B cell (primary cell): ENCODE data around the gene RAD51D. TPM values are rescaled to one million over a fixed set of nuclear protein-coding genes. Genes with fewer than 3 reads are reported as not detected.

ENCODE experiments used
- ATAC-seq: fragments of 200-7000 bp; cut with Tn5 transposase; one replicate; pipeline ENCODE4 v1.10.0; 2021; ENCODE audit warnings: low read depth, mild to moderate bottlenecking, moderate number of reproducible peaks, moderate library complexity
- CTCF ChIA-PET: fragments of 350-600 bp; sonication (Branson Sonifier 250); formaldehyde crosslinking; loops from one replicate; lab custom pipeline; 2021; ENCODE audit warnings: antibody characterized with exemption, inconsistent platforms; lab: Charles Lee
- POLR2A ChIA-PET: fragments of 350-600 bp; sonication (Branson Sonifier 250); formaldehyde crosslinking; loops from one replicate; lab custom pipeline; 2021; ENCODE audit warnings: antibody characterized with exemption; lab: Charles Lee
- DNase-seq: peaks from one replicate; pipeline ENCODE4 v3.0.0; 2013
- H2AFZ ChIP-seq: 2 replicates; pipeline ENCODE4 v1.6.1; 2012; ENCODE audit warnings: mild to moderate bottlenecking, low read depth, low read length; ENCODE audit not compliant: insufficient read depth, poor library complexity, severe bottlenecking
- H3K27ac ChIP-seq, 2 donors: 1 replicate in 1 of 2; 2 replicates in 1 of 2; pipeline ENCODE4 v1.5.1; 2012 to 2013; ENCODE audit warnings: low read length in 2 of 2, mild to moderate bottlenecking in 2 of 2, moderate library complexity in 1 of 2
- H3K27me3 ChIP-seq, 4 experiments: fragments of 200-600 bp in 1 of 4; sonication (generic) in 1 of 4; replicated peaks in 1 of 4; 1 replicate in 2 of 4; 2 replicates in 2 of 4; pipeline versions ENCODE4 v1.6.1 to v1.7.0; 2013 to 2016; ENCODE audit warnings: low read length in 3 of 4, mild to moderate bottlenecking in 2 of 4, mixed read lengths in 1 of 4, moderate library complexity in 1 of 4; ENCODE audit not compliant: insufficient read depth in 4 of 4, control insufficient read depth in 3 of 4; ENCODE audit errors: control extremely low read depth in 1 of 4
- H3K36me3 ChIP-seq, 2 experiments: replicated peaks in 1 of 2; 1 replicate in 1 of 2; 2 replicates in 1 of 2; pipeline versions ENCODE4 v1.6.1 to v1.7.1; 2013; ENCODE audit warnings: low read length in 1 of 2; ENCODE audit not compliant: insufficient read depth in 2 of 2, control insufficient read depth in 1 of 2; ENCODE audit errors: control extremely low read depth in 1 of 2, extremely low read depth in 1 of 2
- H3K4me1 ChIP-seq, 2 donors: fragments of 200-600 bp in 1 of 2; sonication (generic) in 1 of 2; 1 replicate in 1 of 2; 2 replicates in 1 of 2; pipeline versions ENCODE4 v1.5.1 to v1.6.1; 2013 to 2017; ENCODE audit warnings: low read length in 2 of 2; ENCODE audit not compliant: control insufficient read depth in 2 of 2, insufficient read depth in 2 of 2
- H3K4me2 ChIP-seq: replicated peaks from 2 replicates; pipeline ENCODE3; 2012; ENCODE audit warnings: mild to moderate bottlenecking, low read depth, low read length; ENCODE audit not compliant: poor library complexity, severe bottlenecking
- H3K4me3 ChIP-seq, 5 experiments: fragments of 200-600 bp in 1 of 5; sonication (generic) in 1 of 5; 1 replicate in 3 of 5; 2 replicates in 2 of 5; pipeline versions ENCODE4 v1.5.1 to v1.7.0; 2011 to 2016; ENCODE audit warnings: low read length in 4 of 5, mild to moderate bottlenecking in 4 of 5, low read depth in 2 of 5, control low read depth in 1 of 5, moderate library complexity in 1 of 5; ENCODE audit not compliant: insufficient read depth in 1 of 5; ENCODE audit errors: control extremely low read depth in 1 of 5, extremely low read depth in 1 of 5
- H3K79me2 ChIP-seq: fragments of 200-600 bp; sonication (generic); one replicate; pipeline ENCODE4 v1.6.0; 2016; ENCODE audit warnings: low read length; ENCODE audit not compliant: control insufficient read depth, insufficient read depth
- H3K9ac ChIP-seq: fragments of 200-600 bp; sonication (generic); 2 replicates; pipeline ENCODE4 v1.6.1; 2017; ENCODE audit warnings: mild to moderate bottlenecking, low read length, moderate library complexity
- H3K9me3 ChIP-seq, 3 donors: one replicate each; pipeline versions ENCODE4 v1.6.1 to v1.7.1; 2013; ENCODE audit warnings: low read length in 2 of 3; ENCODE audit not compliant: control insufficient read depth in 2 of 3, insufficient read depth in 1 of 3; ENCODE audit errors: control extremely low read depth in 1 of 3
- H4K20me1 ChIP-seq: 2 replicates; pipeline ENCODE4 v1.6.0; 2012; ENCODE audit warnings: mild to moderate bottlenecking, low read length; ENCODE audit not compliant: insufficient read depth, control insufficient read depth, poor library complexity, severe bottlenecking
- H3K27ac Mint-ChIP-seq: one replicate; pipeline ENCODE4 v1.8.0; 2021; ENCODE audit warnings: mixed read lengths
- H3K27me3 Mint-ChIP-seq: one replicate; pipeline ENCODE4 v1.8.0; 2021; ENCODE audit warnings: mixed read lengths
- H3K4me1 Mint-ChIP-seq: one replicate; pipeline ENCODE4 v1.8.0; 2021; ENCODE audit warnings: mixed read lengths
- H3K4me3 Mint-ChIP-seq: one replicate; pipeline ENCODE4 v1.8.0; 2021; ENCODE audit warnings: mixed read lengths
- H3K9me3 Mint-ChIP-seq: one replicate; pipeline ENCODE4 v1.8.0; 2022; ENCODE audit warnings: mixed read lengths; ENCODE audit not compliant: insufficient read depth
- CTCF ChIP-seq: fragments of 200-600 bp; IDR thresholded peaks from one replicate; pipeline ENCODE4 v1.8.0; 2022; ENCODE audit warnings: antibody characterized with exemption, mild to moderate bottlenecking
- EZH2 ChIP-seq: IDR thresholded peaks from 2 replicates; pipeline ENCODE4 v1.6.1; 2012; ENCODE audit warnings: borderline replicate concordance, low read depth, mild to moderate bottlenecking, moderate library complexity, low read length; ENCODE audit not compliant: insufficient read depth, poor library complexity, severe bottlenecking
- intact Hi-C: fragments of 100-400 bp; cut with micrococcal nuclease; formaldehyde crosslinking; loops from one replicate; pipeline ENCODE4 v1.10.0; 2022
- polyA plus RNA-seq: library from polyadenylated mRNA; depleted of rRNA; stranded (reverse); fragments of >200 nt; gene quantifications from 2 replicates; pipeline ENCODE4 v1.2.3, GENCODE V29; 2012
- total RNA-seq, 2 donors: library from RNA; stranded (reverse); fragments of 120-200 nt in 1 of 2; gene quantifications; 1 replicate in 1 of 2; 2 replicates in 1 of 2; pipeline versions ENCODE4 v1.2.3 to v1.2.4, GENCODE V29; 2013 to 2022

RAD51D gene
- total and polyA plus RNA-seq, 2 donors (not counting 1 experiment from before 2014, with no cell fraction given): 12.8 to 29.4 TPM

GRCh38 chr17:35052780-35053179, 66.9 kb downstream of the RAD51D start:
- Mint-ChIP-seq H3K4me3 (no peak overlapping the region), H3K27ac (peak overlapping the region; percentile 85), H3K4me1 (peaks cover 47% of the 10 kb centered on the region), H3K27me3 (no peaks in the 10 kb centered on the region), H3K9me3 (no peaks in the 10 kb centered on the region)
- Histone ChIP-seq H3K4me2 (no peak overlapping the region), H3K9me3 (no peaks in the 10 kb centered on the region), H3K9ac (no peak overlapping the region), H3K4me3 (no peak overlapping the region), H3K4me1 (peaks cover 23 to 31% of the 10 kb centered on the region in 2 donors), H4K20me1 (no peaks in the 10 kb centered on the region), H2AFZ (no peak overlapping the region), H3K36me3 (no peaks in the 10 kb centered on the region), H3K27ac (peak overlapping the region in 1 of 2 donors; percentile 89), H3K27me3 (no peaks in the 10 kb centered on the region), H3K79me2 (peaks cover 52% of the 10 kb centered on the region)
- POLR2A ChIA-PET: interaction anchor here (0.6 kb wide), 1 partner anchor 18 kb away, joined by 3 read pairs; no protein-coding TSS in a partner anchor
- TF ChIP-seq CTCF: no peak
- no peak for TF ChIP-seq EZH2
- ATAC-seq (no peak), DNase-seq (no peak)
- CTCF ChIA-PET: interaction anchor here (0.9 kb wide), 1 partner anchor 56 kb away, joined by 3 read pairs; no protein-coding TSS in a partner anchor
- intact Hi-C loops: no loop called here

GRCh38 chr17:35052241-35052610, 67.4 kb downstream of the RAD51D start:
- CTCF ChIA-PET: no interaction called here
- TF ChIP-seq CTCF (no peak), EZH2 (no peak)
- peaks cover 47% of the 10 kb centered on the region for H3K4me1 Mint-ChIP-seq

More at GRCh38 chr17:35052241-35052610, 67.4 kb downstream of the RAD51D start:
- Mint-ChIP-seq H3K27me3 (no peaks in the 10 kb centered on the region), H3K9me3 (no peaks in the 10 kb centered on the region), H3K27ac (peak overlapping the region; percentile 85), H3K4me3 (peak overlapping the region; percentile 4)
- Histone ChIP-seq H4K20me1 (no peaks in the 10 kb centered on the region), H3K79me2 (peaks cover 51% of the 10 kb centered on the region), H3K27ac (peak overlapping the region; percentile 43 to 89), H3K4me2 (peak overlapping the region; percentile 69), H3K4me3 (no peak overlapping the region), H2AFZ (peak overlapping the region; percentile 70), H3K9ac (no peak overlapping the region), H3K4me1 (peaks cover 23 to 31% of the 10 kb centered on the region in 2 donors), H3K27me3 (no peaks in the 10 kb centered on the region), H3K9me3 (no peaks in the 10 kb centered on the region), H3K36me3 (no peaks in the 10 kb centered on the region)
- intact Hi-C loops: no loop called here
- ATAC-seq: no peak
- DNase-seq: no peak
- POLR2A ChIA-PET: interaction anchor here (1.8 kb wide), 1 partner anchor 11 kb away, joined by 5 read pairs; the partner anchor contains the start of gene RFFL
